Uterus (tissue), 4 donors: Measurements from ENCODE around the gene EID3. TPM values are rescaled to one million over a fixed set of nuclear protein-coding genes. Genes with fewer than 3 reads are reported as not detected.
"Not testable (repeated sequence)": the region's sequence is repeated elsewhere in the genome, so short reads cannot be mapped to it uniquely, and the experiment has no call there.

ENCODE experiments used
- DNase-seq, 2 donors: peaks; one replicate each; pipeline ENCODE4 v3.0.0-alpha.2; 2019 to 2020
- H3K27ac ChIP-seq, 2 donors: fragments of 200-600 bp; sonication (generic); 1 replicate in 1 of 2; 2 replicates in 1 of 2; pipeline ENCODE4 v1.5.1; 2016 to 2018
- H3K27me3 ChIP-seq, 2 donors: fragments of 200-600 bp; sonication (generic); one replicate each; pipeline ENCODE4 v1.5.1; 2018 to 2019; ENCODE audit warnings: control low read depth in 1 of 2
- H3K36me3 ChIP-seq, 2 donors: fragments of 200-600 bp; sonication (generic); one replicate each; pipeline ENCODE4 v1.5.1; 2019; ENCODE audit warnings: control low read depth in 1 of 2
- H3K4me1 ChIP-seq, 2 donors: fragments of 200-600 bp; sonication (generic); one replicate each; pipeline ENCODE4 v1.5.1; 2018 to 2019; ENCODE audit warnings: control low read depth in 1 of 2
- H3K4me3 ChIP-seq, 2 donors: fragments of 200-600 bp; sonication (generic); 1 replicate in 1 of 2; 2 replicates in 1 of 2; pipeline ENCODE4 v1.5.1; 2018 to 2019; ENCODE audit warnings: mild to moderate bottlenecking in 1 of 2
- H3K9me3 ChIP-seq, 2 donors: fragments of 200-600 bp; sonication (generic); one replicate each; pipeline ENCODE4 v1.5.1; 2019; ENCODE audit warnings: control low read depth in 1 of 2
- POLR2A ChIP-seq, 2 donors: fragments of 450-650 bp; IDR thresholded peaks; one replicate each; pipeline ENCODE4 v1.6.1; 2016; ENCODE audit warnings: antibody characterized with exemption in 2 of 2, mild to moderate bottlenecking in 1 of 2, moderate library complexity in 1 of 2
- intact Hi-C: fragments of 100-400 bp; cut with DNase I; formaldehyde crosslinking; loops from one replicate; pipeline ENCODE4 v1.15.1; 2023; ENCODE audit warnings: low total_unique reads
- total RNA-seq, 4 donors: library from RNA; depleted of rRNA in 3 of 4; stranded (reverse); fragments of >200 nt in 3 of 4; gene quantifications; one replicate each; pipeline versions ENCODE4 v1.1.0 to v1.2.4, GENCODE V29; 2014 to 2023
- TF ChIP-seq, protein P1 (sequence below), 4 experiments: fragments of 200-600 bp in 2 of 4; fragments of 450-650 bp in 2 of 4; sonication (generic) in 2 of 4; IDR thresholded peaks; one replicate each; pipeline ENCODE4 v1.5.1; 2016 to 2019; ENCODE audit warnings: antibody characterized with exemption in 4 of 4, mild to moderate bottlenecking in 2 of 4, moderate library complexity in 1 of 4
- donor health status: DM: yes; HTN: yes; CAD: no.

The EID3 gene
- total RNA-seq, 4 donors from 2014 or later = 3.8 to 12.0 (median 10.1) TPM

DNA sequence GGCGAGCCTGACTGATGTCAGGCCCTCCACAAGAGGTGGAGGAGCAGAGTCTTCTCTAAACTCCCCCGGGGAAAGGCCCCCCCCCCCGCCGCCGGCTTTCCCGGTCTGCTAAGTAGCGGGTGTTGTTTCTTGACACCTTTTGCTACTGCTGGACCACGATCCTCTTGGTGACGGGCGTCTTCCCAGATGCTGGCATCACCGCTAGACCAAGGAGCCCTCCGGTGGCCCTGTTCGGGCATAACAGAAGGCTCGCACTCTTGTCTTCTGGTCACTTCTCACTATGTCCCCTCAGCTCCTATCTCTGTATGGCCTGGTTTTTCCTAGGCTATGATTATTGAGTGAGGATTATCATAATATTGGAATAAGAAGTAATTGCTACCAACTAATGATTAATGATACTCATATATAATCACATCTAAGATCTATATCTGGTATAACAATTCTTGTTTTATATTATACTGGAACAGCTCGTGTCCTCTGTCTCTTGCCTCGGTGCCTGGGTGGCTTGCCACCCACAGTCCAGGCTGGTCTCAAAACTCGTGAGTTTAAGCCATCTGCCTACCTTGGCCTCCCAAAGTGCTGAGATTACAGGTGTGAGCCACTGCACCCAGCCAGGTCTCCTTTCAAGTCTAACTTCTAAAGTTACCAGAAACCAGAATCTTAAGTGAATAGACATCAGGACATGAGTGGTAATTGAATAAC lies 9.2 kb upstream of the EID3 start:
- H3K27ac ChIP-seq, H3K4me3 ChIP-seq, H3K27me3 ChIP-seq, H3K4me1 ChIP-seq, DNase-seq, H3K9me3 ChIP-seq, intact Hi-C loops, H3K36me3 ChIP-seq: not testable (repeated sequence)
- TF ChIP-seq, protein P1, sequence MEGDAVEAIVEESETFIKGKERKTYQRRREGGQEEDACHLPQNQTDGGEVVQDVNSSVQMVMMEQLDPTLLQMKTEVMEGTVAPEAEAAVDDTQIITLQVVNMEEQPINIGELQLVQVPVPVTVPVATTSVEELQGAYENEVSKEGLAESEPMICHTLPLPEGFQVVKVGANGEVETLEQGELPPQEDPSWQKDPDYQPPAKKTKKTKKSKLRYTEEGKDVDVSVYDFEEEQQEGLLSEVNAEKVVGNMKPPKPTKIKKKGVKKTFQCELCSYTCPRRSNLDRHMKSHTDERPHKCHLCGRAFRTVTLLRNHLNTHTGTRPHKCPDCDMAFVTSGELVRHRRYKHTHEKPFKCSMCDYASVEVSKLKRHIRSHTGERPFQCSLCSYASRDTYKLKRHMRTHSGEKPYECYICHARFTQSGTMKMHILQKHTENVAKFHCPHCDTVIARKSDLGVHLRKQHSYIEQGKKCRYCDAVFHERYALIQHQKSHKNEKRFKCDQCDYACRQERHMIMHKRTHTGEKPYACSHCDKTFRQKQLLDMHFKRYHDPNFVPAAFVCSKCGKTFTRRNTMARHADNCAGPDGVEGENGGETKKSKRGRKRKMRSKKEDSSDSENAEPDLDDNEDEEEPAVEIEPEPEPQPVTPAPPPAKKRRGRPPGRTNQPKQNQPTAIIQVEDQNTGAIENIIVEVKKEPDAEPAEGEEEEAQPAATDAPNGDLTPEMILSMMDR (IDR thresholded peaks at IDR 0.05) = peak in 1 of 4 experiments; percentile 6

DNA sequence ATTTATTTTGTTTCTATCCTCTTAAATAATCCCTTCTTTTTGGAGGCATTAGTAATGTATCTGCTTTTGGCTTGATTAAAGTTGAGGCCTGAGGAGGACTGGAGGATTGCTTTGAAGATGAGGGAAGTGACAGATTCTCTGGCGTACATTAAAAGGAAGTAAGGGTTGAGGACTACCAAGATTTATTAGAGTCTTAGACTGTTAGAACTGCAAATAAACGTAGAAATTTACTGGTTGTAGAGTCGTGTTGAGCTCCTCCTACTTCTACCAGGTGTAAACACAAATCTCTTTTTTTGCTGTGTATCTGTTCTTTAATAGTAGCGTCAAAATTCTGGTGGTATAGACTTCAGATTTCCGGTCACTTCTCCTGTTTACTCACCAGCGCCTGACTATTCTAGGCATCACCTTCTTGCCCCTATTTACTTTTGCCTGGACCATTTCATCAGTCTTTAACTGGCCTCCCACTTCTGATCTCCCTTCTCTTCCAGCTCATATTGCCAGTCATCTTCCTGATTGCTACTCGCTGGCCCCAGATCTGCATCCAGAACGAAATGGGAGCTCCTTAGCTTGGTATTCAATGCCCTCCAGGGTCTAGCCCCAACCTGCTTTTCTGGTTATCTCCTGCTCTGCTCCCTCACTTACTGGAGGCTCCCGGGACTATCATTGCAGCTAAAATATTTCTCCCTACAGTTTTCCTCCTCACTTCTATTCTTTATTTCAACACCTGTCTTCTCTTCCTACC lies 8.4 kb upstream of the EID3 start:
- Histone ChIP-seq H3K4me1 (no peaks in the 10 kb centered on the region), H3K36me3 (no peaks in the 10 kb centered on the region), H3K27ac (no peak overlapping the region), H3K9me3 (no peaks in the 10 kb centered on the region), H3K27me3 (no peaks in the 10 kb centered on the region), H3K4me3 (no peak overlapping the region)
- intact Hi-C loops = no loop called here
- DNase-seq = no peak
- no peak for TF ChIP-seq POLR2A (IDR thresholded peaks at IDR 0.05)
- TF ChIP-seq, protein P1 (IDR thresholded peaks at IDR 0.05) = no peak

DNA sequence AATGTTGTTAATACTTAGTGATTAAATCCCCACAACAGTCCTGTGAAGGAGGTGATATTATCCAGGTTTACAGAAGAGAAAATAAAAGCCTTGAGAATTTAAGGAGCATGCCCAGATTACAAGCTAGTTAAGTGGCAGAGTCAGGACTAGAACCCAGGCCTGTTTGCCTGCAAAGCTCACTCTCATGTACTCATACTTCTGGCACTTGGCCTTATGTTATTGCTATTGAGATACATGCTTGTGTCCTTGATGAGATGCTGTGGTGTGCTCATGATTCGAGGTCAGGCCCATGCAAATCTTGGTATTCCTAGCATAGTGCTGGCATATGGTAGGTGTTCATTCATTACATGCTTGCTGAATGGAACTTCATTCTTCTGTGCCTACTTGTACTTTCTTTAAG lies 7.6 kb upstream of the EID3 start:
- intact Hi-C loops = no loop called here
- TF ChIP-seq POLR2A (IDR thresholded peaks at IDR 0.05) = no peak
- TF ChIP-seq, protein P1 (IDR thresholded peaks at IDR 0.05) = no peak
- H3K36me3 ChIP-seq = no peaks in the 10 kb centered on the region
- H3K27ac ChIP-seq = no peak overlapping the region
- H3K27me3 ChIP-seq = no peaks in the 10 kb centered on the region
- no peaks in the 10 kb centered on the region for H3K9me3 ChIP-seq
- no peak for DNase-seq
- H3K4me1 ChIP-seq = no peaks in the 10 kb centered on the region
- H3K4me3 ChIP-seq = no peak overlapping the region

DNA sequence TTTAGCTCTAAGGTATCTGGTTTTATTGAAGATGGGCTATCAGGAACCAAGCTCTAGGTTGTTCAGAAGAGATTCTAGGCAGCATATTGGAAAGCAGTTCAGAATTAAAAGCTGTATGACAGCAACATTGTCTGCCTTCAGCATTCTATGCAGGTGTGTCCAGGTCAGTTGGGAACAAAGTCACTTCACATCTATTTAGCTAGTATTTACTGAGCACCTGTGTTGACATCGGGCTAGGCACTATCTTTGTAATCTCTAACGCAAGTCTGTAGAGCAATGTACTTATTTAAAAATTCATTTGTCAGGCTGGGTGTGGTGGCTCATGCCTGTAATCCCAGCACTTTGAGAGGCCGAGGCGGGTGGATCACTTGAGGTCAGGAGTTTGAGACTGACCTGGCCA lies 6.8 kb upstream of the EID3 start:
- Histone ChIP-seq H3K27me3 (no peaks in the 10 kb centered on the region), H3K27ac (no peak overlapping the region), H3K36me3 (no peaks in the 10 kb centered on the region), H3K4me1 (no peaks in the 10 kb centered on the region), H3K9me3 (no peaks in the 10 kb centered on the region), H3K4me3 (no peak overlapping the region)
- intact Hi-C loops = no loop called here
- no peak for TF ChIP-seq POLR2A (IDR thresholded peaks at IDR 0.05)
- TF ChIP-seq, protein P1 (IDR thresholded peaks at IDR 0.05) = no peak
- DNase-seq = no peak

DNA sequence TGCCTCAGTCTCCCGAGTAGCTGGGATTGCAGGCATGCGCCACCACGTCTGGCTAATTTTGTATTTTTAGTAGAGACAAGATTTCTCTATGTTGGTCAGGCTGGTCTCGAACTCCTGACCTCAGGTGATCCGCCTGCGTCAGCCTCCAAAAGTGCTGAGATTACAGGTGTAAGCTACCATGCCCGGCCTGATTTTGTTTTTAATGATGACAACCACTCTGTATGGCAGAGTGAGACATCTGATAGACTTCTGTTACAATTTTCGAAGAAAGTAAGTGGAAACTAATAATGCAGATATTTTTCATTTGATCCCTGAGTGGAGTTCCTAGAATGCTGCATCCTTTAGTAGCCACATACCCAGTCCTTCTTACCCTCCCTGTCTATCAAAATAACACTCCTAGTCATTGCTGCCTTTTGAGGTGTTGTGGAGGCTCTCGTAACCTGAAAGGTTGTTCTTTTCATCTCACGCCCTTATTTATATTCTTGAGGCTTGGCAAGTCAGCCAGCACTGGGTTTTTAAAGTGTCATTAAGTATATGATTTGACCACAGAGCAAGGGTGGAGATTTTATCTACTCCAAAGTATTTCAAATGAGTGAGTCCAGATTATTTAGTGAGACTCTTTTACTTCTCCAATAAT lies 5.9 kb upstream of the EID3 start:
- H3K27ac ChIP-seq = no peak overlapping the region

More for the DNA sequence above, 5.9 kb upstream of the EID3 start:
- no peak for TF ChIP-seq POLR2A (IDR thresholded peaks at IDR 0.05)
- TF ChIP-seq, protein P1 (IDR thresholded peaks at IDR 0.05) = no peak
- Histone ChIP-seq H3K27me3 (no peaks in the 10 kb centered on the region), H3K4me1 (peaks cover 0 to under 1% of the 10 kb centered on the region in 2 donors), H3K36me3 (no peaks in the 10 kb centered on the region), H3K4me3 (no peak overlapping the region), H3K9me3 (no peaks in the 10 kb centered on the region)
- intact Hi-C loops = no loop called here
- DNase-seq = no peak
